ENCODE data around the gene KPNA1.

KPNA1 gene

GRCh38 chr3:122396511-122396910, 118.2 kb downstream of the KPNA1 start:
- no peak overlapping the region for H3K4me3 ChIP-seq (ENCODE audit: low read depth, low read length)
- H3K4me1 ChIP-seq (ENCODE audit: control insufficient read depth, insufficient read depth, low read length) = 0 out of 2 replicates have a peak, but pooled peaks cover 3% of the 10 kb centered on the region
- no peak overlapping the region for H3K27ac ChIP-seq (ENCODE audit: low read depth, low read length)
- peaks cover 9% of the 10 kb centered on the region; the same call in 1 of the 2 replicates for H3K36me3 ChIP-seq (ENCODE audit: control insufficient read depth, insufficient read depth, low read length)
- no peaks in the 10 kb centered on the region for H3K27me3 ChIP-seq (ENCODE audit: control insufficient read depth, insufficient read depth, low read length)
- no peaks in the 10 kb centered on the region for H3K9me3 ChIP-seq (ENCODE audit: control insufficient read depth, insufficient read depth, low read length)
- no peak overlapping the region for H3K9ac ChIP-seq (ENCODE audit: low read depth, low read length)

DNA sequence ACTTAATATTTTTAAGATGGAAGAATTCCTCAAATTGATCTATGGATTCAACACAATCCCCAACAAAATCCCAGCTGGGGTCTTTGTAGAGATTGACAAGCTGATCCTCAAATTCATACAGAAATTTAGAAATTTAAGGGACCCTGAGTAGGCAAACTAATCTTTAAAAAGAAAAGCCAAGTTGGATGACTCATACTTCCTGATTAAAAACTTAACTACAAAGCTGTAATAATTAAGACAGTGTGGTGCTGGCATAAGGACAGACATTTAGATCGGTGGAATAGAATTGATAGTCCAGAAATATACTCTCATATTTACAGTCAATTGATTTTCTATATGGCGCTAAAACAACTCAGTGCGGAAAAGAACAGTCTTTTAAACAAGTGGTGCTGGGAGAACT, 119.2 kb downstream of the KPNA1 start:
- Histone ChIP-seq H3K9me3 (ENCODE audit: control insufficient read depth, insufficient read depth, low read length) (no peaks in the 10 kb centered on the region), H3K36me3 (ENCODE audit: control insufficient read depth, insufficient read depth, low read length) (peaks cover 9% of the 10 kb centered on the region; the same call in 1 of the 2 replicates), H3K27ac (ENCODE audit: low read depth, low read length) (no peak overlapping the region), H3K27me3 (ENCODE audit: control insufficient read depth, insufficient read depth, low read length) (no peaks in the 10 kb centered on the region), H3K4me3 (ENCODE audit: low read depth, low read length) (no peak overlapping the region), H3K4me1 (ENCODE audit: control insufficient read depth, insufficient read depth, low read length) (0 out of 2 replicates have a peak, but pooled peaks cover 3% of the 10 kb centered on the region), H3K9ac (ENCODE audit: low read depth, low read length) (no peak overlapping the region)

- no peak overlapping the region for H3K9ac ChIP-seq (ENCODE audit: low read depth, low read length)
Observed at GRCh38 chr3:122394173-122394572, 120.6 kb downstream of the KPNA1 start.

DNA sequence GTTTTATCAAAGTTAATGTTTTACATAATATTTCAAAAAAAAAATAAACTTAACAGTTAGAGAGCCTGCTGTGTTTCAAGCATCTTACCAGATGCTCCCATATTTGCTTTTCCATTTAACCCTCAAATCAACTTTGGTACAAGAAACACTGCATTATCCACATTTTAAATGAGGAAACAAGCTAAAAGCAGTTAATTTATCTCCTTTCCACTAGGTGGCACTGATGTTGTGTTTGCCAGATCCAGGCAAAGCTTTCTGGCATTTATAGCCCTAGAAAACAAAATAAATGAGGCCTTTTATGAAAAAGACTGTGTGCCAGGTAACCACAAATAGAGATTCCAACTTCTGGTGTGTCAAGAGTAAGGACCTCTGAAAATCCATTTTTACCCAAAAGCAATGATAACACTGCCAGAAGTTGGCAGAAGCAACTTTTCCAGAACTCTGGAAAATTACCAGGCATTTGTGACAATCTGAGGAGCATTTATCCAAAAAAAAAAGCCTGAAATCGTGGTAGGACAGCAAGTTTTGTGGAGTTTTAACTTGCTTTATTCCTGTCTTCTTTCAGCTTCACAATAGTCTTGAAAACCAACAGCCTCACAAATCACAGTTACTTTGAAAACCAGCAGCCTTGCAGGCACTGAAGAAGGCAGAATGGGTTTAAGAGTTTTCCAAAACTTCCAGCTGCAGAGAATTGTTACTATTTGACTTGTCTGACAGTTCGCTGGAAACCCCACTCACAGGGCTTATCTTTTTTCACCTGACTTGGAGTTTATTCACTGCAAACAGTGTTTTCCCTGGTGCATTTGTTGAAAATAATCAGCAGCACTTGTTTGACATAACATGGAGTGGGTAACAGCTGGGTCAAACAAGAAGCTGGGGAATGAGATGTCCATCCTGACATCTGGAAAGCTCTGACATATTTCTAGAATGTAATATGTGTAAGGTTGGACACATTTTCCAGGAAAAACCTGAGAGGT, 121.6 kb downstream of the KPNA1 start:
- no peaks in the 10 kb centered on the region for H3K27me3 ChIP-seq (ENCODE audit: control insufficient read depth, insufficient read depth, low read length)
- no peak overlapping the region for H3K9ac ChIP-seq (ENCODE audit: low read depth, low read length)
- H3K27ac ChIP-seq (ENCODE audit: low read depth, low read length) = no peak overlapping the region
- H3K36me3 ChIP-seq (ENCODE audit: control insufficient read depth, insufficient read depth, low read length) = peaks cover 9% of the 10 kb centered on the region; the same call in 1 of the 2 replicates
- H3K4me3 ChIP-seq (ENCODE audit: low read depth, low read length) = no peak overlapping the region
- H3K4me1 ChIP-seq (ENCODE audit: control insufficient read depth, insufficient read depth, low read length) = 0 out of 2 replicates have a peak, but pooled peaks cover 3% of the 10 kb centered on the region
- H3K9me3 ChIP-seq (ENCODE audit: control insufficient read depth, insufficient read depth, low read length) = no peaks in the 10 kb centered on the region

More at GRCh38 chr3:122394173-122394572, 120.6 kb downstream of the KPNA1 start:
- Histone ChIP-seq H3K4me1 (ENCODE audit: control insufficient read depth, insufficient read depth, low read length) (0 out of 2 replicates have a peak, but pooled peaks cover 3% of the 10 kb centered on the region), H3K27me3 (ENCODE audit: control insufficient read depth, insufficient read depth, low read length) (no peaks in the 10 kb centered on the region), H3K36me3 (ENCODE audit: control insufficient read depth, insufficient read depth, low read length) (peaks cover 9% of the 10 kb centered on the region; the same call in 1 of the 2 replicates), H3K4me3 (ENCODE audit: low read depth, low read length) (no peak overlapping the region), H3K27ac (ENCODE audit: low read depth, low read length) (no peak overlapping the region), H3K9me3 (ENCODE audit: control insufficient read depth, insufficient read depth, low read length) (no peaks in the 10 kb centered on the region)

DNA sequence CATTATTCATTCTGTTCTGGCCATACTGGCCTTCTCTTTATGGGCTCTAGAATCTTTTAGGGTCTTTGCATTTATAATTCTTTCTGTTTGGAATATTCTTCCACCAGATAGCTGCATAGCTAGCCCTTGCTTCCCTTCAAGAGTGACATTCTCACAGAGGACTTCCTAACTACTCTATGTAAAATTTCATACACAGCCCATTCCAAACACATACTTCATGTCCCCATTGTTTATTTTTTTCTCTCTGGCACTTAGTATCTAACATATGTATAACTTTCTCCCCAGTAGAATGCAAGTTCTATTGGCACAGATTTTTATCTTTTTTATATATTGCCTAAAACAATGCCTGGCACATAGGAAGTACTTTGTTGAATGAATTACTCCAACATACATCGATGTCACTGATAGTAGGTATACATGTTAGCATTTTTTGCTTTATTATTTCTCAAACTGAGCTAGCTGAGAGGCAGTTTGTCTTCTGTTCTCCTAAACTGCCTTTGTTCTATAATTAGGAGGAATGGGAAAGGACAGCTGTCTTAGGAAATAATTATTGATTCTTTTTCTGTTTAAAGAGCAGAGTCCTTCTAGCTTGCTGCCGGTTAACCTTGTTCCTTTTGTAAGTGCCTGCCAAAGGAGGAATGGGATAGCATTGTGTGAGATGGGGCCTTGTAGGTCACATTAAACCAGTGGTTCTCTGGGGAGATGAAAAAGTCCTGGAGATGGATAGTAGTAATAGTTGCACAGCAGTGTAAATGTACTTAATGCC, 122.9 kb downstream of the KPNA1 start:
- Histone ChIP-seq H3K27ac (ENCODE audit: low read depth, low read length) (no peak overlapping the region), H3K36me3 (ENCODE audit: control insufficient read depth, insufficient read depth, low read length) (peaks cover 9% of the 10 kb centered on the region; the same call in 1 of the 2 replicates), H3K27me3 (ENCODE audit: control insufficient read depth, insufficient read depth, low read length) (no peaks in the 10 kb centered on the region), H3K9me3 (ENCODE audit: control insufficient read depth, insufficient read depth, low read length) (no peaks in the 10 kb centered on the region), H3K4me1 (ENCODE audit: control insufficient read depth, insufficient read depth, low read length) (0 out of 2 replicates have a peak, but pooled peaks cover 3% of the 10 kb centered on the region), H3K9ac (ENCODE audit: low read depth, low read length) (no peak overlapping the region), H3K4me3 (ENCODE audit: low read depth, low read length) (no peak overlapping the region)

DNA sequence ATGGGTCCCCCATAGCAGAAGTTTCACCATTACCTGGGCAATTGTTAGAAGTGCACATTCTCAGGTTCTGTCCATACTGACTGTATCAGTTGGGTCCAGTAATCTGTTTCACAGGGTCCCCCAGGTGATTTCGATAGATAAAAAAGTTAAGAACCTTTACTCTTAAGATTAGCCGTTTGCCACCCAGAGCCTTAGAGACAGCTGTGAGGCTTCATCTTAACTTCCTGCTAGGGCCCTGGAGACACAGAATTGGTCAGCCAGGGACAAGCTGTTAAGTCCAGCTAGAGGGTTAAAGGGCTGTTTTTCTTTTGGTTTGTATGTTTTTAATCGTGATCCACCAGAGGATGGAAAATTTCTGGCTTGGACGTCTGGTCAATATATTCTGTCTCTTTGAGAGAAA, 124.1 kb downstream of the KPNA1 start:
- Histone ChIP-seq H3K4me1 (ENCODE audit: control insufficient read depth, insufficient read depth, low read length) (0 out of 2 replicates have a peak, but pooled peaks cover 3% of the 10 kb centered on the region), H3K36me3 (ENCODE audit: control insufficient read depth, insufficient read depth, low read length) (peaks cover 16% of the 10 kb centered on the region; the same call in 1 of the 2 replicates), H3K27ac (ENCODE audit: low read depth, low read length) (no peak overlapping the region), H3K9me3 (ENCODE audit: control insufficient read depth, insufficient read depth, low read length) (no peaks in the 10 kb centered on the region), H3K9ac (ENCODE audit: low read depth, low read length) (no peak overlapping the region), H3K4me3 (ENCODE audit: low read depth, low read length) (no peak overlapping the region), H3K27me3 (ENCODE audit: control insufficient read depth, insufficient read depth, low read length) (no peaks in the 10 kb centered on the region)

DNA sequence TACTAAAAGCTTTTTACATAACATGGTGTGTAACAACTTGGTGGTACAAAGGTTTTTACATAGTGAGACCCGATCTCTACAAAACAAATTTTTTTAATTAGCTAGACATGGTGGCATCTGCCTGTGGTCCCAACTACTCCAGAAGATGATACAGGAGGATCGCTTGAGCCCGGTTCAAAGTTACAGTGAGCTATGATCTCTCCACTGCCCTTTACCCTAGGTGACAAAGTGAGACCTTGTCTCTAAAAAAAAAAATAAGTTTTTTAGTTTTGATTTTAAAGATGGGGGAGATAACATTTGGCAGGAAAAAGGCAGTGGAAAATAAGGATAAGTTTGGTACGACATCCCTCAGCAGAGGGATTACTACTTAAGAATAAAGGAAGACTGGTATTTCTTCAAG, 124.8 kb downstream of the KPNA1 start:
- Histone ChIP-seq H3K36me3 (ENCODE audit: control insufficient read depth, insufficient read depth, low read length) (peaks cover 16% of the 10 kb centered on the region; the same call in 1 of the 2 replicates), H3K9me3 (ENCODE audit: control insufficient read depth, insufficient read depth, low read length) (no peaks in the 10 kb centered on the region), H3K4me1 (ENCODE audit: control insufficient read depth, insufficient read depth, low read length) (peaks cover 7% of the 10 kb centered on the region; the same call in 1 of the 2 replicates), H3K4me3 (ENCODE audit: low read depth, low read length) (no peak overlapping the region), H3K27ac (ENCODE audit: low read depth, low read length) (no peak overlapping the region), H3K27me3 (ENCODE audit: control insufficient read depth, insufficient read depth, low read length) (no peaks in the 10 kb centered on the region), H3K9ac (ENCODE audit: low read depth, low read length) (no peak overlapping the region)

DNA sequence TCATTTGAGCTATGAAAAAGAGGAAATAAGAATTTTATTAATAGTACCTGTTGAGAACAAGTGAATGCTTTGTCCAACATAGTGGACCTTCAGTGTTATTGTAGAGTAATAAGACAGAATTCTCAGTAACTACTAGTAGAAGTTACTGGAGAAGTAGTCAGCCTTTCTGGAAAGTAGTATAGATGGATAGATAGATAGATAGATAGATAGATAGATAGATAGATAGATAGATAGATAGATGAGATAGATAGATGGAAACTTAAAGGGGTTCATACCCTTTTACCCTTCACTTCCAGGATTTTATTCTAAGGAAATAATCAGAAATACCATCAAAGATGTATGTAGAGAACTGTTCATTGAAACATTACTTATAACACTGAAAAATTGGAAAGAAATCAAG, 125.5 kb downstream of the KPNA1 start:
- peaks cover 16% of the 10 kb centered on the region; the same call in 1 of the 2 replicates for H3K36me3 ChIP-seq (ENCODE audit: control insufficient read depth, insufficient read depth, low read length)
- peaks cover 7% of the 10 kb centered on the region; the same call in 1 of the 2 replicates for H3K4me1 ChIP-seq (ENCODE audit: control insufficient read depth, insufficient read depth, low read length)
- no peaks in the 10 kb centered on the region for H3K27me3 ChIP-seq (ENCODE audit: control insufficient read depth, insufficient read depth, low read length)
- H3K4me3 ChIP-seq (ENCODE audit: low read depth, low read length) = no peak overlapping the region
- H3K27ac ChIP-seq (ENCODE audit: low read depth, low read length) = no peak overlapping the region
- no peaks in the 10 kb centered on the region for H3K9me3 ChIP-seq (ENCODE audit: control insufficient read depth, insufficient read depth, low read length)
- H3K9ac ChIP-seq (ENCODE audit: low read depth, low read length) = no peak overlapping the region

DNA sequence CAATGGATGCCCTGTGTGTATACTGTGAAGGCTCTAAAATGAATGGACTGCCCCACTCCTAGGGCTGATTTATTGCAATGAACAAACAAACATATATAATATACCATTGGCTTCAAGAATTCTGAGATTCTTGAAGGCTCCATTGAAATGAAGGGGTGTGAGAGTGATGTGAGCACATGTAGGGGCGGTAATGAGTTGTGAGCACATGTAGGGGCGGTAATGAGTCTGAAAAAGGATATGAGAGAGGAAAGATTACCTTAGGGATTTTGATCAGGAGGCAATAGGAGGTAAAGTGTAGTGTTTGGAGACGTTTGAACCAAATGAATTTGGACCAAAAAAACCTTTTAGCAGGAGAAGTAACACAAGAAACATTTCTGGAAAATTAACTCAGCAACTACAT, 127.0 kb downstream of the KPNA1 start:
- no peak overlapping the region for H3K9ac ChIP-seq (ENCODE audit: low read depth, low read length)
- no peaks in the 10 kb centered on the region for H3K9me3 ChIP-seq (ENCODE audit: control insufficient read depth, insufficient read depth, low read length)
- H3K4me3 ChIP-seq (ENCODE audit: low read depth, low read length) = no peak overlapping the region
- peaks cover 7% of the 10 kb centered on the region; the same call in 1 of the 2 replicates for H3K36me3 ChIP-seq (ENCODE audit: control insufficient read depth, insufficient read depth, low read length)
- no peaks in the 10 kb centered on the region for H3K27me3 ChIP-seq (ENCODE audit: control insufficient read depth, insufficient read depth, low read length)
- H3K4me1 ChIP-seq (ENCODE audit: control insufficient read depth, insufficient read depth, low read length) = peaks cover 10% of the 10 kb centered on the region
- H3K27ac ChIP-seq (ENCODE audit: low read depth, low read length) = no peak overlapping the region

DNA sequence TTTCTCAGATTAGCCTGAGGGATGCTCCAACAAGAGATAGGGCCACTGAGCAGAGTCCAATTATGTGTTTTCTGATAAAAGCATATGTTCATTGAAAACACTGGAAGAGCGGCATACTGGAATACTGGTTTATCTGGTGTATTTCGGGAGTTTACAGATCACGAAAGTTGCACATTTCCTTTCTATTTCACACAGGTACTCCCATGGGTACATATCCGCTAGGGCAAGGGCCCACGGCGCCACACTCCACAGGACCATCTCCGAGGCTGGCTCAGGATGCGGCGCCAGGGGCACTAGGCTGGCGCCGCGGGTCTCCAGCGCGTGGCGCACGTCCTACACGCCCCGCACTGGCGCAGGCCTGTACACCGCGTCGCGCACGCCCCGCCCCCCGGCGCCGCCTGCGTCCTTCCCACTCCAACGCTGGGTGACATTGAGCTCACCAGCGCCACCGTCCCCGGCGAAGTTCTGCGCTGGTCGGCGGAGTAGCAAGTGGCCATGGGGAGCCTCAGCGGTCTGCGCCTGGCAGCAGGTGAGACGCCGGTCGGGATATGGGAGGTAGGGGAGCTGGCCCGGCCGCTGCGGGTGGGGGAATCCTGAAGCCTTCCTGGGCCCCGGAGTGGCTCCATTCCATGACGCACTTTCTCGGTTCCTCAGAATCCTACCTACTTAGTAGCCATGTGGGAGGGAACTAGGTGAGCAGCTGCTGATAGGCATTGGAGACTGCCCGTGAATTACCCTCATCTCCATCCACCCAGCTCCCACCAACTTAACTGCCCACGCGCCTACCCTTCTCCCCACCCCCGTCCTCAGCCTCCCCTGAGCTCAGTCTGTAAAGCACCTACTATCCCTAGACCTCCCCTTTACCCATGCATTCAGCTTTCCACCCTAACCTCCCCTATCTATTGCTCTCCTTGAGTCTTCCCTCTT, 130.7 kb downstream of the KPNA1 start, which contains the start of gene FAM162A:
Gene FAM162A, plus strand, starts transcription at position 412 of the 927 bp plus-strand sequence. Its CDS starts 84 bp downstream, at position 496.
- Histone ChIP-seq H3K27me3 (ENCODE audit: control insufficient read depth, insufficient read depth, low read length) (no peaks in the 10 kb centered on the region), H3K9ac (ENCODE audit: low read depth, low read length) (peak within 1 kb of the TSS; percentile 90), H3K27ac (ENCODE audit: low read depth, low read length) (peak within 1 kb of the TSS; percentile 91), H3K4me3 (ENCODE audit: low read depth, low read length) (peak within 1 kb of the TSS; percentile 90), H3K4me1 (ENCODE audit: control insufficient read depth, insufficient read depth, low read length) (peaks cover 10% of the 10 kb centered on the region), H3K36me3 (ENCODE audit: control insufficient read depth, insufficient read depth, low read length) (peaks cover 17% of the 10 kb centered on the region), H3K9me3 (ENCODE audit: control insufficient read depth, insufficient read depth, low read length) (no peaks in the 10 kb centered on the region)

All from HUES48 (cell line).